Measurements from ENCODE around the gene PLB1. TPM values are rescaled to one million over a fixed set of nuclear protein-coding genes. Genes with fewer than 3 reads are reported as not detected.

Gene PLB1
- total RNA-seq, 1 experiment from 2014 or later = 0.40 TPM

DNA sequence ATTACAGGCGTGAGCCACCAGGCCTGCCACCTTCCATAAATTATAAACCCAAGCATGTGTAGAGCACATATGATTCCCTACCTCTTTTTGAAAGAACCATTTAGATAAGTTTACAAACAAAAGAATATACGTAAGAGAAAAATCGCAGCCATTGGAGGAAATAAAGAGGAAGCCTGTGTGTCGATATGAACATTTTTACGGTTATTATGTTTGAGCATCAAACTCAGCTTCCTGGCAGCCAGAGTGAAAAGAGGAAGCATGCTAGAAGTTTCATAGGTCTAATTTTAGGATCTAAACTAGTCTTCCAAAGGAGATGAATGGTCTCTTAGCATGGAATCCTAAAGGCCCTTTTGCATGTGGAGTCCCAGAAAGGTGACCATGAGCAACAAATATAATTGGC, 104.3 kb downstream of the PLB1 start:
- no peaks in the 10 kb centered on the region for H3F3A ChIP-seq (ENCODE audit: low read length, unreplicated experiment)
- H2AFZ ChIP-seq (ENCODE audit: low read length) = no peak overlapping the region
- no peak for TF ChIP-seq EZH2phosphoT487 (IDR thresholded peaks at IDR 0.05; ENCODE audit: borderline replicate concordance, low read length)
- TF ChIP-seq EZH2 (IDR thresholded peaks at IDR 0.05; ENCODE audit: low read length, unreplicated experiment) = no peak
- TF ChIP-seq, protein P1, sequence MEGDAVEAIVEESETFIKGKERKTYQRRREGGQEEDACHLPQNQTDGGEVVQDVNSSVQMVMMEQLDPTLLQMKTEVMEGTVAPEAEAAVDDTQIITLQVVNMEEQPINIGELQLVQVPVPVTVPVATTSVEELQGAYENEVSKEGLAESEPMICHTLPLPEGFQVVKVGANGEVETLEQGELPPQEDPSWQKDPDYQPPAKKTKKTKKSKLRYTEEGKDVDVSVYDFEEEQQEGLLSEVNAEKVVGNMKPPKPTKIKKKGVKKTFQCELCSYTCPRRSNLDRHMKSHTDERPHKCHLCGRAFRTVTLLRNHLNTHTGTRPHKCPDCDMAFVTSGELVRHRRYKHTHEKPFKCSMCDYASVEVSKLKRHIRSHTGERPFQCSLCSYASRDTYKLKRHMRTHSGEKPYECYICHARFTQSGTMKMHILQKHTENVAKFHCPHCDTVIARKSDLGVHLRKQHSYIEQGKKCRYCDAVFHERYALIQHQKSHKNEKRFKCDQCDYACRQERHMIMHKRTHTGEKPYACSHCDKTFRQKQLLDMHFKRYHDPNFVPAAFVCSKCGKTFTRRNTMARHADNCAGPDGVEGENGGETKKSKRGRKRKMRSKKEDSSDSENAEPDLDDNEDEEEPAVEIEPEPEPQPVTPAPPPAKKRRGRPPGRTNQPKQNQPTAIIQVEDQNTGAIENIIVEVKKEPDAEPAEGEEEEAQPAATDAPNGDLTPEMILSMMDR (conservative IDR thresholded peaks at IDR 0.05; ENCODE audit: low read depth, low read length) = no peak
- DNase-seq (no peak), ATAC-seq (no peak)
- no peak overlapping the region for H3K9ac ChIP-seq (ENCODE audit: low read length)
- no peaks in the 10 kb centered on the region for H4K20me1 ChIP-seq (ENCODE audit: low read length)
- no peaks in the 10 kb centered on the region for H3K9me3 ChIP-seq (ENCODE audit: low read length)
- ChIA-PET CTCF (no interaction called here), POLR2A (ENCODE audit: unreplicated experiment) (no interaction called here)
- no TSS peak for BruUV-seq (replicated peaks)
- H3K4me2 ChIP-seq (ENCODE audit: low read length) = no peak overlapping the region
- peaks cover 36% of the 10 kb centered on the region for H3K4me1 ChIP-seq (ENCODE audit: insufficient read depth, low read length)
- no peak overlapping the region for H3K27ac ChIP-seq (ENCODE audit: low read length)
- no peaks in the 10 kb centered on the region for H3K79me2 ChIP-seq (ENCODE audit: low read length)
- intact Hi-C loops (cut with micrococcal nuclease) = no loop called here
- no peaks in the 10 kb centered on the region for H3K27me3 ChIP-seq (ENCODE audit: low read length)
- no peaks in the 10 kb centered on the region for H3K9me2 ChIP-seq (replicated peaks; ENCODE audit: low read length)
- no peaks in the 10 kb centered on the region for H3K36me3 ChIP-seq (ENCODE audit: low read depth, low read length)
- no peak overlapping the region for H3K4me3 ChIP-seq (ENCODE audit: low read length)

DNA sequence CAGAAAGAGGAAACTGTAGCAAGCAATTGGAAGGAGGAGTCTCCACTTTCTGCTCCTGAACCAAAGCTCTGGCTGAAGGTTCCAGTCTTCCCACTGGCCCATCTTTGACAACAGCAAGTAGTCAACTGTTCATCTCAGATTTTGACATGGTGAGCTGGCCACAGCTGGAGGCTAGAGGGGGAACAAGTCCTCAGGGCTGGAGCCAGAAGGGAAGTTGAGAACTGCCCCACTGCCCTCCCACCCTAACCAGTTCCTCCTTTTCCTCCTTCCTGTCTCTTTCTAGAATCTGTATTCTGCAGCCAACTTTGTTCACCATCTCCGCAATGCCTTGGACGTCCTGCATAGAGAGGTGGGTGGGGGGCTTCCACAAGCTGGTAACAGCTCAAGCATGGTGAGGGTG, 105.8 kb downstream of the PLB1 start:
- Histone ChIP-seq H3K27me3 (ENCODE audit: low read length) (no peaks in the 10 kb centered on the region), H4K20me1 (ENCODE audit: low read length) (no peaks in the 10 kb centered on the region), H3K4me1 (ENCODE audit: insufficient read depth, low read length) (peaks cover 29% of the 10 kb centered on the region), H3K9ac (ENCODE audit: low read length) (no peak overlapping the region), H3K9me3 (ENCODE audit: low read length) (no peaks in the 10 kb centered on the region), H3K4me2 (ENCODE audit: low read length) (no peak overlapping the region), H3K36me3 (ENCODE audit: low read depth, low read length) (no peaks in the 10 kb centered on the region), H3F3A (ENCODE audit: low read length, unreplicated experiment) (no peaks in the 10 kb centered on the region), H3K4me3 (ENCODE audit: low read length) (no peak overlapping the region), H3K79me2 (ENCODE audit: low read length) (no peaks in the 10 kb centered on the region), H3K9me2 (replicated peaks; ENCODE audit: low read length) (no peaks in the 10 kb centered on the region), H2AFZ (ENCODE audit: low read length) (no peak overlapping the region), H3K27ac (ENCODE audit: low read length) (no peak overlapping the region)
- DNase-seq (no peak), ATAC-seq (no peak)
- no peak for TF ChIP-seq EZH2phosphoT487 (IDR thresholded peaks at IDR 0.05; ENCODE audit: borderline replicate concordance, low read length)
- TF ChIP-seq EZH2 (IDR thresholded peaks at IDR 0.05; ENCODE audit: low read length, unreplicated experiment) = no peak
- TF ChIP-seq, protein P1 (conservative IDR thresholded peaks at IDR 0.05; ENCODE audit: low read depth, low read length) = no peak
- intact Hi-C loops (cut with micrococcal nuclease) = no loop called here
- no TSS peak for BruUV-seq (replicated peaks)
- POLR2A ChIA-PET (ENCODE audit: unreplicated experiment) = no interaction called here
- CTCF ChIA-PET = no interaction called here

DNA sequence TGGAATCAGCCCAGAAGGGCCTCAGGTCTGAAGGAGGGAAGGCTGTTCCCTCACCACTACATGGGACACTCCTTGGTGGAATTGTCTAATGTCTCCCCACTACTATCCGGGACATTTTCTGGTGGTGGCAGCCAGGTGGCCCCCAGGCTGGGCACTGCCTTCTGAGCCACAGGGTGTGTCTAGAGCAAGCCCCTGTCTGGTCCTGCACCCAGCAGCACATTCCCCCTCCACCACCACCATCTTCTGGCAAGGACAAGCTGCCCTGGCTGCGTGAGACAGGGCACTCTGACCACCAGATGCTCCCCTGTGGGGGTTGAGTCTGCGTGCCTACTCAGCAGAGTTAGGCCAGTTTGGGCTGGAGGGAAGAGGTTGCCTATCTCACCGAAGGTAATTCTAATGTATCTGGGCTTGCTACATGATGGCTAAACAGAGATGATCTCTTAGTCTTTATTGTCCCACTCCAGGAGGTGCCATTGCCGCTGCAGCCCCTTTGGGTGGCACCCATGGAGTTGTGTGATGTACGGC, 106.3 kb downstream of the PLB1 start:
- BruUV-seq (replicated peaks) = no TSS peak
- Histone ChIP-seq H3K9ac (ENCODE audit: low read length) (peak overlapping the region; percentile 42; the same call in 1 of the 2 replicates), H3K4me2 (ENCODE audit: low read length) (no peak overlapping the region; the same call in 1 of the 2 replicates), H3K4me1 (ENCODE audit: insufficient read depth, low read length) (peaks cover 26% of the 10 kb centered on the region), H3K9me3 (ENCODE audit: low read length) (no peaks in the 10 kb centered on the region), H3K27me3 (ENCODE audit: low read length) (no peaks in the 10 kb centered on the region), H3K79me2 (ENCODE audit: low read length) (no peaks in the 10 kb centered on the region), H3F3A (ENCODE audit: low read length, unreplicated experiment) (no peaks in the 10 kb centered on the region), H4K20me1 (ENCODE audit: low read length) (no peaks in the 10 kb centered on the region), H3K9me2 (replicated peaks; ENCODE audit: low read length) (no peaks in the 10 kb centered on the region), H3K4me3 (ENCODE audit: low read length) (no peak overlapping the region), H2AFZ (ENCODE audit: low read length) (no peak overlapping the region), H3K27ac (ENCODE audit: low read length) (peak overlapping the region; percentile 86), H3K36me3 (ENCODE audit: low read depth, low read length) (no peaks in the 10 kb centered on the region)
- intact Hi-C loops (cut with micrococcal nuclease) = no loop called here
- POLR2A ChIA-PET (ENCODE audit: unreplicated experiment) = no interaction called here
- ATAC-seq (no peak), DNase-seq (no peak)
- CTCF ChIA-PET = no interaction called here
- no peak for TF ChIP-seq EZH2phosphoT487 (IDR thresholded peaks at IDR 0.05; ENCODE audit: borderline replicate concordance, low read length)
- TF ChIP-seq, protein P1 (conservative IDR thresholded peaks at IDR 0.05; ENCODE audit: low read depth, low read length) = no peak
- no peak for TF ChIP-seq EZH2 (IDR thresholded peaks at IDR 0.05; ENCODE audit: low read length, unreplicated experiment)
